T1000 (cell line): ENCODE data around the gene GRIK4.
A peak's percentile ranks its signal among the peaks of the same experiment; 100 is the strongest.

ENCODE experiments used
- DNase-seq: peaks from one replicate; lab custom pipeline; 2025; ENCODE audit warnings: mixed read lengths; lab: John Stamatoyannopoulos, UW

Gene GRIK4

GRCh38 chr11:120668537-120668936 lies 157.0 kb downstream of the GRIK4 start:
- DNase-seq, result no peak

- DNase-seq, result peak; percentile 59
Observed at GRCh38 chr11:120674542-120674941, 163.0 kb downstream of the GRIK4 start.

DNA sequence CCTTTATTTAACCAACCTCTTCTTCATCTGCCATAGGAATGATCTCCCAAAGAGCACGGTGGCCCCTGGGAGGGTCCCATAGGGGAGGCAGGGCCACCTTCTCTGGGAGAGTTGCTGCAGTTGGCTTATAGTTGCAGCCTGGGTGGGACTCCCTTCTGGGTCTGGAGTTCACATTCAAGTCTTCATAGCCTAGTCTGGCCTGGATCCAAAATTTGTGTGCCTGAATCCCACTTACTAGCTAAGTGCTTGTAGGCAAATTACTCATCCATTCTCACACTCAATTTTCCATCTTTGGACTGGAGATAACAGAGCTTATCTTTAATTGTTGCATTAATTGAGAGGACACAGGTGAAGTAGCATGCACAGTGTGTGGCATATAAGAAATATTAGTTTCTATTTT lies 163.6 kb downstream of the GRIK4 start:
- no peak for DNase-seq

DNA sequence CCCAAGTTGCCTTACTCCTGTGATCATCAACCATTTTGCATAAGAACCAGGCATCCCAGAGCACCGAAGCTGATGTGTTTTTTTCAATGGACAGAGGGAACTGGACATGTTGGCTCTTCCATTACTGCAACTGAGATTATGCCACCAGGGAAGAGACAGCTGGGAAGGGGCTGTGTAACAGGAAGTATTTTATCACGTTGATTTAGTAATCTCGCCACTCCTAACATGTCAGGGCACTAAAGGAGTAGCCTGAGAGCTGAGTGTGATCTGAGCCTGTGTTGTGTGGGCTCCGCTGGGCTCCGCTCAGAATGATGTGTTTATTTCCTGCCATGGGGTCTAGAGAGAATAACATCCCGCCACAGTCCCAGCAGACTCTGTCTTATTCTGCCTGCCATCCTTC lies 165.4 kb downstream of the GRIK4 start:
- DNase-seq, result no peak

DNA sequence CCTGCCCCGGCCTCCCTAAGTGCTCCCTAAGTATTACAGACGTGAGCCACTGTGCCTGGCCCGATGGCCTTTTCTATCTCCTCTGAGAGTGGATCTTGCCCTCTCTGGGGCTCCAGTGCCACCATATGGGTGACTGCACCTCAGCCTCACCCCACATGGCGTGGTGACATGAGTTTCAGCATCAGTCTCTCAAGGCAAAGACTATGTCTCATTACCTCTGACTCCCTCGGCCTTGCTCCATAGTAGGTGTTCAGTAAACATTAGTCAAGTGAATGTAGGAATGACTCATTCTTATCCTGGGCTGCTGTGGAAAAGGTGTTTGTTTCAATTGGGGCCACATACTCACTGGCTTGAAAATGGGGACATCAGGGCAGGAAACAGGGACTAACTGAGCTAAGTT lies 168.8 kb downstream of the GRIK4 start:
- DNase-seq, result no peak

DNA sequence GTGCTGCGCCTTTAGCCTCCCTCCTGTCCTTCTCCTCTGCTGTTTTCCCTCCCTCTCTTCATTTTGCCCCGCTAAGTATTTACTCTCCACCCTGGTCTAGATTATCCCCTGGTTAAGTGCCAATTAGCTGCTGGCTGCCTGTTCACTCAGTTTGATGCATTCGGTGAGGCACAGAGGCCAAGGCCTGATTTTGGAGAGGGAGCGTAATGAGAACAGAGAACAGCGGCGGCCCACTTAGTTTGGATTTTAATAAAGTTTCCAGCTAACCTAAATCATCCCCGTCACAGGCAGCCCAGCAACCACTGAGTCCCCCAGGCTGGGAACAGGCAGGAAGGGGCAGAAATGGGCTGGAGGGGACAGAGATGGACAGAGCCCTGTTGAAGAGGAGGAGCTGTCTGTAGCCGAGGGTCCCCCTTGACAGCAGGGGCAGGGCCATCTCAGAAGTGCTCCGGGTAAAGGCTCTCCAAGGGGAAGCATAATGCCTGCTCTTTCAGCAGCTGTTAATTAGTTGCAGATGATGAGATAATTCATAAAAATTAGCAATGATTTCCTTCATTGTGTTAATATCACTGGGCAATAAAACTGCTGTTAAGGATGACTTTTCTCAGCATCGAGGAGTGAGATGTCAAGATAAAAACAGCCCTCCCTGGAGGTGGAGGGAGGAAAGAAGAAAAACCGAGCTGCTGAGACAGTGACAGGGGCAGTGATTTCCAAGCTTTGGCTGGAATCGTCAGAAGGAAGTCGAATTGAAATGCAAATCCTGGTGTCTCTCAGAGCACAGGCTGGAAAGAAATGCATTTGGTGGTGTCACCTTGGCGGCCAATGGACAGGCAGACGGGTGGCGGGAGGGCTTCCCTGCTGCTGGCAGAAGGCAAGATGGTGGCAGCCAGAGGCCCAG lies 170.1 kb downstream of the GRIK4 start:
- DNase-seq, result no peak

GRCh38 chr11:120682332-120682649 lies 170.7 kb downstream of the GRIK4 start:
- no peak for DNase-seq

DNA sequence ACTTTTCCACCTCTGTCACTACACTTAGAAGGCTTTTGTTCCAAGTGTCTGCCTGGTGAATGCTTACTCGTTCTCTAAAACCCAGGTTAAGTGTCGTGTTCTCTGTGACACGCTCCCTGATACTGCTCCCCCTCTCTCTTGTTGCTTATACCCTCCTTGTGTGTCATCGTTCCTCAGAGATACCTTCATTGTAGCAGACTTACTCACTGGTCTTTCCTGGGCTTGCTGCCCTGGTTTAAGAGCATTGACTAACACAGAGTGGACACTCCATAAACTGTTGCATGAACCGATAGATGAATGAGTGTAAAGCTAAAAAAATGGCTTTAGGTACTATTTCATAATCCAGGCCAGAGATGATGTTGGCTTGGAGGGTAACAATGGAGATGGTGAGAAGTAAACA lies 171.3 kb downstream of the GRIK4 start:
- peak; percentile 31 for DNase-seq

DNA sequence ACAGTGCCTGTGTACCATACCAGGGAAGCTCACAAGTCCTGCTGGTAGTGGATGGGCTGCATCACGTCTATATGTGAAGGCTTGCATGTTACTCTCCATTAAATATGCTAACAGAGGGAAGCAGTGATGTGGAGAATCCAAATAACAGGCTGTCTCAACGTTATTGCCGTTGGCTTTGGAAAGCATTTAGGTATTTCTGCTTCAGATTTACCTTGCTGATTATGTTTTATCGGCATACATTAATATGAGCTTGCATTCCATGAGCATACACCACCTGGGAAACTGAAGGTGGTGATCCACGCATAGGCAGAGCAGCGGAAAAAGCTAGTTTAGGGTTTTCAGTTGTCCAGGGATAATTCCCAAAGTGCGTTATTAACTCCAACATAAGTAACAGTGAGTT lies 175.0 kb downstream of the GRIK4 start:
- no peak for DNase-seq

GRCh38 chr11:120688163-120688562 lies 176.6 kb downstream of the GRIK4 start:
- DNase-seq, result no peak

DNA sequence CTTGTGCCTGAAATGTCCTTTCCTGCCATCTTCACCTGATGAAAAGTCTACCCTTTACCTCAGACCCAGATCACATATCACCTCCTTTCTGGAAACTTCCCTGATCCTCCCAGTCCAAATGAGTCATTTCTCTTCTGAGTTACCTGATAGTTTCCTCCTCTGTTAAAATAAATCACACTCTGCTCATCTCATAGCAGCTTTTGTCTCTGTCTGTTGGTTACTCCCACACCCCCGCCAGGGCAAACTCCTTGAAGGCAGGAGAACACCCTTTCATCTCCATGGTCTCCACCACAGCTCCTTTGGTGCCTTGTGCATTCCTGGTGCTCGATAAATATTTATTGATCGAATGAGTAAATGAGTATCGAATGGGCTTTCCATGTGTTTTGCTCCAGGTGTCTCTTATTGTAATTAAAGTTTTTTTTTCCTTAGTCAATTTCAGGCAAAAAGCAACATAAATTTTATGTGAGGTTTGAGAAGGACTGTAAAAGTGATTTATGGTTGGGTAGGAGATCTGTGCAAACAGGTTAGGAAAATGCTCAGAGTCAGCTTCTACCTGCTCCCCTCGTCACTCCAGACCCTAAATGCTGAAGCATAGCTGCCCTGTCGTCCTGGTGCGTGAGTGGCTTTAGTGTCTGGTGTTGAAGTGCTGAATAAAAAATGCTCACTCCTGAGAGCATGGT lies 178.2 kb downstream of the GRIK4 start:
- DNase-seq, result no peak

GRCh38 chr11:120690406-120690805 lies 178.9 kb downstream of the GRIK4 start:
- DNase-seq, result no peak

DNA sequence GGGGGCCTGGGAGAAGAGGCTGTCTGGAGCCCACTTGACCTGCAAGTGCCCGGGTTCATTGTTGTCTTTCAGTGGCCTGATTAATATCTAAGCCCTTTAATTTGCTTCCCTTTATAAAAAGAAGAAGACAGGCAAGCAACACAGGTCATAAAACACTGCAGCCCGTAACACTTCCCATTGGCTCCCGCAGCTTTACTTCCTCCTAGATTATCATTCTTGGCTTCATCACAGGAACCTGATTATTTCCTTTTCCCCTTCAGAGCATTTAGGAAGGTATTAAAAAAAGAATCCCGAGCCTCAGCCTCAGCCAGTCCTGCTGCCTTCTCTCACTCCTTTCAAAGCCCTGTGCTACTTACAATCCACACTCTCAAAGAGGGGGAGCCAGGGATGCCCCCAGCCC lies 183.2 kb downstream of the GRIK4 start:
- no peak for DNase-seq

DNA sequence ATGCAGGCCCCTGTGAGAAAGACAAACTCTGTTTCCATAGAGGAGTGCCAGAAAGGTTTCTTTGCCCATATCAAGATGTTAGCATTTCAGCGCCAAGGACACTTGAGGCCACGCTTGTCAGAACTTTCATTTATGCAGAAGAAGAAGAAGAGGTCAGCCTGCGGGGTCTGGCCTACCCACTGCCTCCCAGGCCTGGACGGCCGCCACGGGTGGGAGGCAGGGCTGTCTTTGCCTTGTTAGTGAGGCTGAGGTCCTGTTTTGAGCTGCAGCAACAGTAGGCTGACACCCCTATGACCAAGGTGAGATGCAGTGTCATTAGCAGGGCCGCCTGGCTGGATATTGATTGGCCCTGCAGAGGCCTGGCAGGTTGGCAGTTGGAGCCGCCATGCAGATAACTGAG lies 183.9 kb downstream of the GRIK4 start:
- no peak for DNase-seq

GRCh38 chr11:120695939-120696338 lies 184.4 kb downstream of the GRIK4 start:
- no peak for DNase-seq

DNA sequence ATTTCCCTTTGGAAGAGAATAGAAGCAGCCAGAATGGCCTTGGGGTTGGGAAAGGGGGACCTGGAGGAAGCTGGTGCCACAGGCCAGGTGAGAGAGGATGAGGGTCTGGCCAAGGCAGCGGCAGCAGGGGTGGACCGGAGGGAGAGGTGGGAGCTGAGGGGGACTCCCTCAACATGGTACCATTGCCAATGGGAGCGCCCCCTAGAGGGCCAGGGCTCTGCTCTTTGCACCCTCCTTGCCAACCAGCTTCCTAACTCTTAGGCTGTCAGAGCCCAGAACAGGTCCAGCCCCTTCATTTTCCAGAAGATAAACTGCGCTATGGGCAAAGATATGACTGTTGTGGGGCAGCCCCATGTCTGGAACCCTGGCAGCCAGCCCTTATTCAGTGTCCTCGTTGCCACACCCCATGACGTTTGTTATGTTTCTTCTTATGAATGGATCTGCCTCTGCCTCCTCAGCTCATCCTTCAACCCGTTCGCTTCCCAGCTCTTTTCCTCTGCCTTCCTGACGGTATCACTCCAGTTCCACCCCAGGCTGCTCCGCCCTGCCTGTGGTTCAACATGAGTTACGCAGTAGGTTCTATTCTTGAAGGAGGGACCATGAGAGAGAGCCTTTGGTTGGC lies 185.2 kb downstream of the GRIK4 start:
- DNase-seq, result no peak

DNA sequence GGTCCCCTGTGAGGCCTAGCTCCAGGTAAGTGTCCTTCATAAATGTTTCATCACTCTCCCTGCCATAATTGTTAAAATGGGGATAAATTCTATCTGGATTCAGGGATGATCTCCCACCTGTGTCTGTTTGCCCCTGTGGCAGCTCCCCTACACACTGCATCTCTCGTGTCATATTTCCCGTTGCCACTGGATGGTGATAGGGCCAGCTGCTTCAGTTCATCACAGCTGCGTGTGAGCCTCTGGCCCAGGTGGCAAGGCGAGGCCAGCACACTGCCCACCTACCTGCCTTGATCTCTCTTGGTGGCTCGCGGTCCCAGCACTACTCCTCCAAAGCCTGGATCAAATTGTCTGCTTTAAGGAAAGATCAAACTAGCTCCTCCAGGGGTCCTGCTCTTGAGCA lies 187.4 kb downstream of the GRIK4 start:
- DNase-seq, result no peak

DNA sequence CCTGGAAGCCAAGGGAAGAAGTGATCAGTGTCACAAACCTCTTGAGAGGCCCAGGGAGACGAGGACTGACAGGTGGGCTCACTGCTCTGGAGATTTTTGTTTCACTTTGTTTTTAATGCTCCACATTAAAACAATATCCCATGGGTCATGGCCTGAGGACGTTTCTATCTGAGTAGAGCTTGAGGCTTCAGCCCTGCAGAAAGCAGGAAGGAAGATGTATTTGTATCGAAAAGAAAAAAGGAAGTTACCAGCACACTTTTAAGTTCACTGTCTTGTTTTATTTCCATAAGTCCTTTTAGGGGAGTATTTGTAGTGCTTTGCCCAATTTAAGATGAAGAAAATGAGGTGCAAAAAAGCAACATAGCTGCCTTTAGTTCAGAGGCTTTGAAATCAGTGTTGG lies 191.1 kb downstream of the GRIK4 start:
- DNase-seq, result no peak

DNA sequence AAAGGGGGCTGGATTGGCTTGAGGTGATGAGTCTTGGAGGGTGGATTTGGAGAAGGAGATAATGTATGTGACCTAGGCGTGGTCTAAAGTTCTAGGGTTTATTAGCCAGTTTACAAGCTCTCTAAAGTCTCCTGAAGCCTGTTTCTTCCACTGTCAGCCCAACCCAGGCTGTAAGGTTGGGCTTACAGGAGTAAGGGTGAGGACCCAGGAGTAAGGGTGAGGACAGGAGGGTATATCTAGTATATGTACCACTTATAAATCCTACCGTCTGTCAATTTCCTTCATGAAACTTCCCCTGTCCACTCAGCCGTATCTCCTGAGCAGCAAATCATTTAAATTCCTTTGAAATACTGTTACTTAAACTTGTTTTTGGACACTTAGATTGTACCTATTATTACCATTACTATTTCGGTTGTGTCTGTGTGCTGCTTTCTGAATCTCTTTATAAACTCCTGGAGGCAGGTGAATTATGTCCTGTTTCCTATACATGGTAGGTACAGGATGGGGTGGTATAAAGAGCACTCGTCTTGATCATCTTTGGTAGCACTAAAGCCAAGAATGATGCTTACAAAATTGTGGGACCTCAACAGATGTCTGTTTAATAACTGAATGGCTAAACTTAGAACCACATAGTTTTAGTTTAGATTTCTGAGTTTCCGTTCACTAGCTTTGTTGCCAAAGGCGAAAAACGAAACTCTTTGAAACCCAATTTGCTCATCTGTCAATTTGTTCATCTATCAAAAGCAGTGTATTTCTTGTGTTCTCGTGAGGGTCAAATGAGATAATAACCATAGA lies 192.0 kb downstream of the GRIK4 start:
- DNase-seq, result no peak

GRCh38 chr11:120704256-120704750 lies 192.8 kb downstream of the GRIK4 start:
- no peak for DNase-seq

DNA sequence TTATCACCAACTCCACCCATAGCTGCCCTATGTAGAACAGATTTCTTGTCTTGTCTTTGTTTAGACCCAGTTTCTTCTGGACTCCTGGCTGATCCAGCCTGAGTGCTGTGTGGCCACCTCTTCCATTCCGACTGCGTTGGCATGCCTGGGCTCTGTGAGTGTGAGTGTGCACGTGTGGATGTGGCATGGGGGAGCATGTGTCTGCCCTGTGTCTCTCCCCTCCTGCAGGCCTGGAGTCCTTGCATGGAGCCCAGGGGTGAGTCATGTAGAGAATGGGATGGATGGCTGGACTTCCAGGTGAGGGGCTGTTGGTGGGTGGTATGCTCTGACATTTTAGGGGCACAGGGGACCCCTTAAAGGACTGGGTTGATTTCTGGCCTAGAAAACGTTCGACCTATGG lies 194.7 kb downstream of the GRIK4 start:
- DNase-seq, result no peak

DNA sequence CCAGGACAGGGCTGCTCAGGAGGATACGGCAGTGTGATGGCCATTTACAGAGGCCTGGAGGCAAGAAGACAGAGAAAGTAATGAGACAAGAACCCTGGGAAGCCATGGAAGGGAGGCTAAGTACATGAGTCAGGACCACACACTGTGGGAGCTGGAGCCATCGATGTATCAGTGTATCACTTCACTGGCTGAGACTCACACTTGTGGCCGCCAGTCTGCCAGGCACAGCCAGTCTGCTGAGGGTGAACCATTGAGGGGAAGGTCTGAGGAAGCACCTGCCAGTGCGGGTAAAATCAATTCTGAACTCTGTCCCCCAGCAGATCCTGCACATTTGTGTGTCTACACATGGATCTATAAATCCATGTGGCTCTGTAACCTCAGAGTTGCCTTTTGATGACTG lies 195.6 kb downstream of the GRIK4 start:
- no peak for DNase-seq
